Upper lobe of right lung (tissue), 1 donor: ENCODE measurements around the gene APOL4. TPM values are rescaled to one million over a fixed set of nuclear protein-coding genes. Genes with fewer than 3 reads are reported as not detected.

ENCODE experiments used
- ATAC-seq: fragments of 200-7000 bp; cut with Tn5 transposase; one replicate; pipeline ENCODE4 v1.9.1; 2020; ENCODE audit warnings: mild to moderate bottlenecking, moderate library complexity
- DNase-seq: peaks from one replicate; pipeline ENCODE4 v3.0.0-alpha.2; 2020
- H3K27ac ChIP-seq: fragments of 200-600 bp; one replicate; pipeline ENCODE4 v1.8.0; 2022
- H3K27me3 ChIP-seq: fragments of 200-600 bp; one replicate; pipeline ENCODE4 v1.8.0; 2022; ENCODE audit warnings: mild to moderate bottlenecking
- H3K36me3 ChIP-seq: fragments of 200-600 bp; one replicate; pipeline ENCODE4 v1.8.0; 2022
- H3K4me1 ChIP-seq: fragments of 200-600 bp; one replicate; pipeline ENCODE4 v1.8.0; 2022
- H3K4me3 ChIP-seq: fragments of 200-600 bp; one replicate; pipeline ENCODE4 v1.8.0; 2022; ENCODE audit warnings: mild to moderate bottlenecking
- H3K9me3 ChIP-seq: fragments of 200-600 bp; one replicate; pipeline ENCODE4 v1.8.0; 2022
- CTCF ChIP-seq: fragments of 200-600 bp; IDR thresholded peaks from one replicate; pipeline ENCODE4 v1.8.0; 2022; ENCODE audit warnings: antibody characterized with exemption
- intact Hi-C: fragments of 100-400 bp; cut with DNase I; formaldehyde crosslinking; loops from one replicate; pipeline ENCODE4 v1.11.0; 2022
- total RNA-seq: library from RNA; stranded (reverse); fragmentation: NEBNext Ultra II Directional; extraction: Animal tissue kit (Norgen Biotek cat#: 25700); gene quantifications from one replicate; pipeline ENCODE4 v1.2.1, GENCODE V29; 2021
- donor health status: DM: no; HTN: yes; CAD: no; lungs with severe emphysema.

Gene APOL4
- total RNA-seq, 1 donor from 2014 or later: 14.3 TPM

DNA sequence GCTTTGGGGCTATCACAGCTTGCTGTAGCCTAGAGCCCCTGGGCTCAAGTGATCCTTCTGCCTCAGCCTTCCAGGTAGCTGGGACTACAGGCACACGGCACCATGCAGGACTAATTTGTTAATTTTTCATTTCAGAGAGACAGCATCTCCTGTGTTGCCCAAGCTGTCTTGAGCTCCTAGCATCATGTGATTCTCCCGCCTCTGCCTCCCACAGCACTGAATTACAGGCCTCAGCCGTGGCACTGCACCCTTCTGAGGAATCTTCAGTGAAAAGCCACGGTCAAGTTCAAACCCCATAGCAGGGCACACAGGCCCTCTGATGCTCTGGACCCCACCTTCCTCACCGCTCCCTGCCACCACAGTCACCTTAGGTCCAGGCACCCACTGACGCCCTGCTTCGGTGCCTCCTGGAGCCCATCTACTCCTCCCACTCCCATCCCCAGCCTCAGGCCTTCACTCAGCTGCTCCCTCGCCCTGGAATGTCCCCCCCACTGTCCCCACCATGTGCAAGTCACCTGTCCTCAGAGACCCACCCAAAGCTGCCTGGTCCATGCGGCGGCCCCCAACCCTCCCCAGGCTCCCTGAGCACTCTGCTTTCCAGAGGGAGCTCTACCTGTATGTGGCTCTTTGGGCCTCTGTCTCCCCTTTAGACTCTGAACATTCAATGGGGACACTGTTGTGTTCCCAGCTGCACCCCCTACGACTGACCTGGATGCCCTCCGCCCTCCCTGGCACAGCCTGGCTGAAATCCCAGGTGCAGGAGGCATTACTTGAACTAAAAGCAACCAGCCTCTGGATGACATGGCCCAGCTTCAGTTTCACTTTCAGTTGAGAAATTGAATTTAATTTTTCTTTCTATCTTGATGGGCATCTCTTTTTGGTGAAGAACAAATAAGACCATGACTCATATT, 36.1 kb upstream of the APOL4 start:
- intact Hi-C loops: no loop called here
- no peak for TF ChIP-seq CTCF
- Histone ChIP-seq H3K9me3 (no peaks in the 10 kb centered on the region), H3K27ac (peak overlapping the region; percentile 90), H3K36me3 (peaks cover 11% of the 10 kb centered on the region), H3K4me1 (peaks cover 48% of the 10 kb centered on the region), H3K27me3 (no peaks in the 10 kb centered on the region), H3K4me3 (peak overlapping the region; percentile 69)
- ATAC-seq (peak; percentile 10), DNase-seq (no peak)

DNA sequence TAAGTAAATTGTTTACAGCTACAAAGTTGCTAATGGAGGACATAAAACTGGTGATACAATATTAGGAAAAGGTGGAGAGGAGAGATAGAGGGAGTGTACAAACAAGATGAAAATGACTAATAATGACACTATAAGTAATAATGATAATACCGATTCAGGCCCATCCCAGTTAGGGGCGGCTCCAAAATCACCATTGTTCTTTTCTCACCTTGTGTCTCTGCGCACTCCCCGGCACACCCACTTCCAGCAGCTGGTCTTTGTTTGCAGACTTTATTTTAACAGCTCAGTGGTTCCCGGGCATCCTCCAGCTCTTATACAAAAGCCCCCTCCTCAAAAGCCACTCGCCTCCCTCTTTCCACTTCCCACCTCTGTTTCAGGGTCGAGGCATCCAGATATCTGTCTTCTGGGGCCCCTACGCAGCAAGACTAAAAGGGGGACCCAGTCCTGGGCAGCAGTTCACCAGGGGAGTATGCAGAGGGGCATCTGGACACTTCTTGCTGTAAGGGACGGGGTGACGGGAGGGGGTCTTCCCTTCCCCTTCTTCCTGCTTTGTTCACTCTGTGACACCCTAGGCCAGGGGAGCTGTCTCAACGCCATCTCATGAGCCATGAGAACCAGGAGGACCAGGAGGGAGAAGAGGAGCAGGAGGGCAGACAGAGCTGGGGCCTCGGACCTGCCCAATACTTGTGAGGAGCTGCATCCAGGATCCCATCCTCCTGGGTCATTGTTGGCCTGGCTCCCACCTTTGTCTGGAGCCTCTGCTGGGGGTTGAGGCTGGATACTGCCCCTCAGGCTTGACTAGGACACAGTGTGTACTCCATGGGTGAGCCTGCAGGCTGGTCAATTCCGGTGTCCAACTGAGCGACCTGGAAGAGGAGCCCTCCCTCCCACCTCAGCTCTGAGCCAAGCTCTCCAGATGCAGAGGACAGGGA, 35.0 kb upstream of the APOL4 start:
- H3K27me3 ChIP-seq: no peaks in the 10 kb centered on the region
- no peak for TF ChIP-seq CTCF
- DNase-seq (no peak), ATAC-seq (no peak)
- H3K27ac ChIP-seq: peak overlapping the region; percentile 90
- intact Hi-C loops: no loop called here
- H3K4me1 ChIP-seq: peaks cover 48% of the 10 kb centered on the region
- H3K36me3 ChIP-seq: peaks cover 22% of the 10 kb centered on the region
- no peaks in the 10 kb centered on the region for H3K9me3 ChIP-seq
- peak overlapping the region; percentile 69 for H3K4me3 ChIP-seq

GRCh38 chr22:36235585-36235984, 34.0 kb upstream of the APOL4 start:
- ATAC-seq: no peak
- Histone ChIP-seq H3K36me3 (peaks cover 32% of the 10 kb centered on the region), H3K4me1 (peaks cover 48% of the 10 kb centered on the region), H3K9me3 (no peaks in the 10 kb centered on the region), H3K27me3 (no peaks in the 10 kb centered on the region), H3K27ac (no peak overlapping the region), H3K4me3 (no peak overlapping the region)
- TF ChIP-seq CTCF: no peak
- intact Hi-C loops: no loop called here
- no peak for DNase-seq

DNA sequence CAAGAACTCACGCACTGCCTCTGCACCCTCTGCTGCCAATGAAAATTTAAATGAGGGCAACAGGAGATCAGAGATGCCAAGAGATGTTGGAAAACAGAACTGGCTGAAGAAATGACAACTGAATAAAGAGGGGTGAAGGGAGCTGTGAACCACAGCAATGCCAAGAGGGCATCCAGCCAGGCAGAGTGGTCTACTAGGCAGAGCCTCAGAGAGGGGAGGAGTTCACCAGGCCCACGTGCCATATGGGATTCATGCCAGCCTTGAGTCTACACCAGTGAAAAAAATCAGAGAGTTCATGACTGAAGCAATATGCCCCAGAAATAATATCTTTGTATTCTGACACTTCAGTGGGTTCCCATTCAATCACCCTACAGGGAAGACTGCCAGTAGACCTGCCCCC, 33.3 kb upstream of the APOL4 start:
- Histone ChIP-seq H3K27ac (no peak overlapping the region), H3K4me1 (peaks cover 48% of the 10 kb centered on the region), H3K27me3 (no peaks in the 10 kb centered on the region), H3K4me3 (no peak overlapping the region), H3K36me3 (peaks cover 39% of the 10 kb centered on the region), H3K9me3 (no peaks in the 10 kb centered on the region)
- ATAC-seq (no peak), DNase-seq (no peak)
- intact Hi-C loops: no loop called here
- TF ChIP-seq CTCF: no peak

DNA sequence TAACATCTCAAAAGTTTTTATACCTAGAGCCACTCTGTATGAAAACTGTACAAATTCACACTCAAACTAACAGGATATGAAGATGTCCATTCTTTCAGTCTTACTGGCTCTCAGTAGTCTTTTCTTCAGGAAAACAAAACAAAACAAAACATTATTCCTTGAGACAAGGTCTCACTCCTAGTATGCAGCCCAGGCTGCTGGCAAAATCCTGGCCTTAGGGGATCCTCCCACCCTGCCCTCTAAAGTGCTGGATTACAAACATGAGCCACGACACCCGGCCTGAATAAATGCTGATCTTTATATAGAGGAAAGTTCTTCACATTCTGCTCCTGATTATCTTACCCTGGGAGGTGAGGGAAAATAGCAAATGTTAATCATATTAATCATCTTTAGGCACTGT, 32.6 kb upstream of the APOL4 start:
- peaks cover 46% of the 10 kb centered on the region for H3K36me3 ChIP-seq
- H3K4me1 ChIP-seq: peaks cover 48% of the 10 kb centered on the region
- no peaks in the 10 kb centered on the region for H3K9me3 ChIP-seq
- intact Hi-C loops: no loop called here
- ATAC-seq (no peak), DNase-seq (no peak)
- H3K27ac ChIP-seq: no peak overlapping the region
- no peak overlapping the region for H3K4me3 ChIP-seq
- no peaks in the 10 kb centered on the region for H3K27me3 ChIP-seq
- TF ChIP-seq CTCF: no peak
